Subcutaneous adipose tissue (tissue), 4 donors: ENCODE results near the gene PTPRG. TPM values are rescaled to one million over a fixed set of nuclear protein-coding genes. Genes with fewer than 3 reads are reported as not detected.

Experiments used
- total RNA-seq, 4 donors: library from RNA; depleted of rRNA; stranded (reverse); fragments of >200 nt; gene quantifications; one replicate each; pipeline ENCODE4 v1.1.0, GENCODE V29; 2016
- TF ChIP-seq, protein P1 (sequence below): fragments of 450-650 bp; IDR thresholded peaks from one replicate; pipeline ENCODE4 v1.5.1; 2016; ENCODE audit warnings: low read depth, mild to moderate bottlenecking, control low read depth, antibody characterized with exemption, moderate library complexity

Gene PTPRG
- total RNA-seq, 4 donors from 2014 or later: 115 to 164 (median 159) TPM

DNA sequence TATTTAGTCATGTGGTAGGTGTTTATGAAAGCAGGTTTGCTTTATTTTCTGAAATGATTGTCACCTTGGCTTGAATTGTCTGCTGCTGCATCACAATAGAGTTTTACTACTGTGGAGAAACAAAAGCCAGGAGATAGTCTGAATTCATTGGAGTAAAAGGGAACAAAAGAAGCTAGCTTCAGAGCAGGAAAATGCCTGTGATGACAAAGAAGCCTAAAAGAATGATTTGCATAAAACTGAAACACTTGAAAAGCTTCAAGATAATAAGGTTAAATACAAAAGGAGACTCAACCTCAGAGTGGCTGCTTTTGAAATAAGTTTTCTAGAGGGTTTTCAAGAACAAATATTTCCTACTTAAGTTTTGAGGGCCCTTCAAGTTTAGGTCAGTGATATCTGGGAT is 138.3 kb downstream of the PTPRG start:
- TF ChIP-seq, protein P1, sequence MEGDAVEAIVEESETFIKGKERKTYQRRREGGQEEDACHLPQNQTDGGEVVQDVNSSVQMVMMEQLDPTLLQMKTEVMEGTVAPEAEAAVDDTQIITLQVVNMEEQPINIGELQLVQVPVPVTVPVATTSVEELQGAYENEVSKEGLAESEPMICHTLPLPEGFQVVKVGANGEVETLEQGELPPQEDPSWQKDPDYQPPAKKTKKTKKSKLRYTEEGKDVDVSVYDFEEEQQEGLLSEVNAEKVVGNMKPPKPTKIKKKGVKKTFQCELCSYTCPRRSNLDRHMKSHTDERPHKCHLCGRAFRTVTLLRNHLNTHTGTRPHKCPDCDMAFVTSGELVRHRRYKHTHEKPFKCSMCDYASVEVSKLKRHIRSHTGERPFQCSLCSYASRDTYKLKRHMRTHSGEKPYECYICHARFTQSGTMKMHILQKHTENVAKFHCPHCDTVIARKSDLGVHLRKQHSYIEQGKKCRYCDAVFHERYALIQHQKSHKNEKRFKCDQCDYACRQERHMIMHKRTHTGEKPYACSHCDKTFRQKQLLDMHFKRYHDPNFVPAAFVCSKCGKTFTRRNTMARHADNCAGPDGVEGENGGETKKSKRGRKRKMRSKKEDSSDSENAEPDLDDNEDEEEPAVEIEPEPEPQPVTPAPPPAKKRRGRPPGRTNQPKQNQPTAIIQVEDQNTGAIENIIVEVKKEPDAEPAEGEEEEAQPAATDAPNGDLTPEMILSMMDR: no peak

DNA sequence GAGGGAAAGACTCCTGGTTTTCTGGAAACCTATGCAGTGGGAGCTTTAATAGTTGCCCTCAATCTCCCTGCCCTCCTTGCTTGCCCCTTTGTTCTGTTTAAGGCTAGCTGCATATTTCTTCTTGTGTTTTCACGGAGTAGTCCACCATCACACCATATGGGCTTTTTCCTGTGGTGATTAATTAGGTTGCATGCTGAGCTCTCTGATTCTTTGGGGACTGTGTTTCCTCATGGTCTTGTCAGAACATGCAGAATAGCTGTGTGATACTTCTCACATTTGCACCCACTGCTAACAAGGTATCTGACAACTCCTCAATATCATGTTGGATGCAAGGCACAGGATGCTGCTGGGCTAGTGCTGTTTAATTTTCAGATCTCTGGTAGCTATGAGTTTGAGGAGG is 139.6 kb downstream of the PTPRG start:
- TF ChIP-seq, protein P1: no peak

DNA sequence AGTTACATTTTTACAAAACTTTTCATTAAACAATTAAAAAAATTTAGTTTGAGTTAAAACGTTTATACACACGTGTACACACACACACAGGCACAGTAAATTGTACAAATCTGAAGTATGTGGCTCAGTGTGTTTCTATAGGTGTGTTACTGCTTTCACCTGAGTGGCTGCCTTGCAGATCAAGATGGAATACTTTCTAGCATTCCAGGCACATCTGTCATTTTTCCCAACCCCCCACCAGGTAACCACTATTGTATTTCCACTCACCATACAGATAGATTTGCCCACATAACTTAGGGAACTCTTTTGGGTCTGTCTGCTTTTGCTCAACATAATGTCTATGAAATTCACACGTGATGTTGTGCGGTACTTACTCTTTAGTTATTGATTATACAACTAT is 141.1 kb downstream of the PTPRG start:
- TF ChIP-seq, protein P1: no peak

DNA sequence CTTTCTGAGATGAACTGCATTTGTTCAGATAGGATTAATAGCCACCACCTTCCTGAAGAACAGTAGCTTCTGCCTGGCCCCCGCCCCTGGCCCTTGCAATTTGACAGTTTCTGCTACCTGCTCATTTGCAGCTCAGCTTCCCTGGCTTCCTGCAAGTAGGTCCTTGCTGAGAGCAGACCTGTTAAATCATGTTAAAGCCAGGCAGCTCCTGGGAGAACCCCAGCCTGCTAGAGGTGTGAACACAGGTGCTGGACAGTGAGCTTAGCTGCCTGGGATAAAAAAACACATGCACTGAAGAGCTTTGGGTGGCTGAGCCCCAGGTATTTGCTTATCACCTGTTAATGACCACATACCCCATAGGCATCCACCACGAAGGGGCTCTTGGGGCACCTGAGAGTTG is 143.4 kb downstream of the PTPRG start:
- TF ChIP-seq, protein P1: no peak

DNA sequence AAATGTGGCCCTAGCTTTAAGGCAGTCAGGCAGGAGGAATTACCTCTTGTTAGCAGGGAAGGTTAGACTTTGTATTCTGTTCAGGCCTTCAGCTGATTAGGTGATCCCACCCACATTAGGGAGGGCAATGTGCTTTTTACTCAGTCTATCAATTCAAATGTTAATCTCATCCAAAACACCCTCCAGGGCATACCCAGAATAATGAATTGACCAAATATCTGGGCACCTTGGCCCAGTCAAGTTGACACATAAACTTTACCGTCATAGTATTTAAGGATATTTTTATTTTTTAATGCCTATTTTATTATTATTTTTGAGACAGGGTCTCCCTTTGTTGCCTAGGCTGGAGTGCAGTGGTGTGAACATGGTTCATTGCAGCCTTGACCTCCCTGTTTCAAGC is 146.1 kb downstream of the PTPRG start:
- TF ChIP-seq, protein P1: no peak

DNA sequence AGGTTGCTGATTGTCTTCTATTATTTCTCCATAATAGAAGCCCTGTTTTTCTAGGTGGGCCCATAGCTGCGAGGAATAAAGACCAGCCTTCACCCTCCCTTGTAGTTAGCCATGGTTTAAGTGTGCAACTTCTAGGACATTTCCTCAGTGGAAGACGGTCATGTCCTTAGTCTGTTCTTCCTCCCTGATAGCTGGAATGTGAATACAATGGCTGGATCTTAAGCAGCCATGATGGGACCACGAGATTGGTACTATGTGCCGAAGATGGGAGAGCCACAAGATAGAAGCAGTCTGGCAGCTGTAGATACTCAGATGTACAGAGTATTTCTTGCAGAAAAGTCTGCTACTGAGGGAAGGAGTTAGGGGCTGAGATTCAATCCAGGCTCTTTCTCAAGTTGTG is 152.9 kb downstream of the PTPRG start:
- TF ChIP-seq, protein P1: no peak

DNA sequence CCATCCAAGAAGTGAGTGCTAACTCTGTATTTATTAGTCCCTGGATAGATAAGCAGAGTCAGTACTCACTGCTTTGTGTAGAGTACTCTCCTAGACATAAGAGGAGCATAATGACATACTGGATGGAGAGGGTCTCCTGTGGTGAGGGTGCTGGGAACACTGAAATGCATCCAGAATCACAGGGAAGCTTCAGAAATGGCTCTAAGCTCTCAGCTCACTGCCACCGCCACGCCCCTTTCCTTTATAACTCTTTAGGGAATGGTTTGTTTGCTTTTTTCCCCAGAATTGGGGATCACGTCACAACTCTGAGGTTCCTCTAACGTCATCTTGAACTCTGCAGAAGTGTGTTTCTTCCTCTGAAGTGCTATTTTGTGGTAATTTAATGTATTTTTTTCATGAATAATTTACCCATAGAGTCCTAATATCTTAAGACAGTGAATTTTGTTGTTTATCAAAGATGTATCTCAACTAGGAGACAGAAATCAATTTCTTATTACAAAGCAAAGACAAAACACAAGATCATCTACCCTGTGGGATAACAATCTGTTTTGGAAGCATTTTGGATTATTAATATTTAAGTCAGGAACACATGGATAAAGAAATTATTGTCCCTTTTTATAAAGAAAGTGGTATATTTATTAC is 154.6 kb downstream of the PTPRG start:
- TF ChIP-seq, protein P1: no peak
